ENCODE data around the gene TBC1D19. TPM values are rescaled to one million over a fixed set of nuclear protein-coding genes. Genes with fewer than 3 reads are reported as not detected.
"Not testable (repeated sequence)": the region's sequence is repeated elsewhere in the genome, so short reads cannot be mapped to it uniquely, and the experiment has no call there.

The TBC1D19 gene
- total RNA-seq: 7.1 and 7.5 TPM in 2 replicates

GRCh38 chr4:26583865-26584652 is at the start of gene TBC1D19:
Gene TBC1D19, plus strand, starts transcription at chr4:26584084. Its CDS starts 110 bp downstream, at chr4:26584194.
- DNase-seq (ENCODE audit: low read depth in 2 of 2): peak; percentile 75 to 86

GRCh38 chr4:26542991-26543390 is 40.9 kb upstream of the TBC1D19 start:
- peak in 1 of 2 donors; percentile 2 for DNase-seq (ENCODE audit: low read depth in 2 of 2)

- no peak for DNase-seq (ENCODE audit: low read depth in 2 of 2)
Observed at GRCh38 chr4:26544421-26544820, 39.5 kb upstream of the TBC1D19 start.

GRCh38 chr4:26548379-26548778 is 35.5 kb upstream of the TBC1D19 start:
- DNase-seq (ENCODE audit: low read depth in 2 of 2): not testable (repeated sequence)

- no peak for DNase-seq (ENCODE audit: low read depth in 2 of 2)
Observed at GRCh38 chr4:26557164-26557563, 26.7 kb upstream of the TBC1D19 start.

GRCh38 chr4:26558166-26558895 is 25.6 kb upstream of the TBC1D19 start:
- no peak for DNase-seq (ENCODE audit: low read depth in 2 of 2)

GRCh38 chr4:26566133-26566532 is 17.8 kb upstream of the TBC1D19 start:
- no peak for DNase-seq (ENCODE audit: low read depth in 2 of 2)

- peak; percentile 5 to 74 for DNase-seq (ENCODE audit: low read depth in 2 of 2)
Observed at GRCh38 chr4:26568446-26568994, 15.4 kb upstream of the TBC1D19 start.

- no peak for DNase-seq (ENCODE audit: low read depth in 2 of 2)
Observed at GRCh38 chr4:26570596-26570995, 13.3 kb upstream of the TBC1D19 start.

GRCh38 chr4:26573389-26573794 is 10.5 kb upstream of the TBC1D19 start:
- DNase-seq (ENCODE audit: low read depth in 2 of 2): no peak

GRCh38 chr4:26574563-26574962 is 9.3 kb upstream of the TBC1D19 start:
- no peak for DNase-seq (ENCODE audit: low read depth in 2 of 2)

- no peak for DNase-seq (ENCODE audit: low read depth in 2 of 2)
Observed at GRCh38 chr4:26576231-26576739, 7.6 kb upstream of the TBC1D19 start.

- no peak for DNase-seq (ENCODE audit: low read depth in 2 of 2)
Observed at GRCh38 chr4:26577066-26577465, 6.8 kb upstream of the TBC1D19 start.

GRCh38 chr4:26579169-26579568 is 4.7 kb upstream of the TBC1D19 start:
- DNase-seq (ENCODE audit: low read depth in 2 of 2): no peak

GRCh38 chr4:26581341-26581740 is 2.5 kb upstream of the TBC1D19 start:
- DNase-seq (ENCODE audit: low read depth in 2 of 2): not testable (repeated sequence)

- no peak for DNase-seq (ENCODE audit: low read depth in 2 of 2)
Observed at GRCh38 chr4:26583538-26583864, 383 bp upstream of the TBC1D19 start.

GRCh38 chr4:26584725-26585124 is 841 bp downstream of the TBC1D19 start:
- DNase-seq (ENCODE audit: low read depth in 2 of 2): no peak

- DNase-seq (ENCODE audit: low read depth in 2 of 2): no peak
Observed at GRCh38 chr4:26589705-26590104, 5.8 kb downstream of the TBC1D19 start.

- DNase-seq (ENCODE audit: low read depth in 2 of 2): no peak
Observed at GRCh38 chr4:26590639-26591038, 6.8 kb downstream of the TBC1D19 start.

- DNase-seq (ENCODE audit: low read depth in 2 of 2): not testable (repeated sequence)
Observed at GRCh38 chr4:26593557-26593956, 9.7 kb downstream of the TBC1D19 start.

- DNase-seq (ENCODE audit: low read depth in 2 of 2): no peak
Observed at GRCh38 chr4:26594371-26594770, 10.5 kb downstream of the TBC1D19 start.

GRCh38 chr4:26594778-26595177 is 10.9 kb downstream of the TBC1D19 start:
- no peak for DNase-seq (ENCODE audit: low read depth in 2 of 2)

Measured in dermis microvascular lymphatic vessel endothelial cell (primary cell).